GM12864 (cell line): ENCODE data around the gene ASCC2.
"Not testable (repeated sequence)": the region's sequence is repeated elsewhere in the genome, so short reads cannot be mapped to it uniquely, and the experiment has no call there.

Experiments
- DNase-seq: peaks from one replicate; pipeline ENCODE4 v3.0.0-alpha.2; 2011; ENCODE audit warnings: low read depth
- H3K4me3 ChIP-seq: 2 replicates; pipeline ENCODE4 v1.5.1; 2011; ENCODE audit warnings: mild to moderate bottlenecking, low read depth, low read length, control low read depth
- TF ChIP-seq, protein P1 (sequence below): IDR thresholded peaks from 2 replicates; pipeline ENCODE4 v1.5.1; 2011; ENCODE audit warnings: low read depth, mild to moderate bottlenecking, moderate library complexity, low read length, control low read depth, inconsistent platforms; ENCODE audit errors: missing control alignments

Gene ASCC2

DNA sequence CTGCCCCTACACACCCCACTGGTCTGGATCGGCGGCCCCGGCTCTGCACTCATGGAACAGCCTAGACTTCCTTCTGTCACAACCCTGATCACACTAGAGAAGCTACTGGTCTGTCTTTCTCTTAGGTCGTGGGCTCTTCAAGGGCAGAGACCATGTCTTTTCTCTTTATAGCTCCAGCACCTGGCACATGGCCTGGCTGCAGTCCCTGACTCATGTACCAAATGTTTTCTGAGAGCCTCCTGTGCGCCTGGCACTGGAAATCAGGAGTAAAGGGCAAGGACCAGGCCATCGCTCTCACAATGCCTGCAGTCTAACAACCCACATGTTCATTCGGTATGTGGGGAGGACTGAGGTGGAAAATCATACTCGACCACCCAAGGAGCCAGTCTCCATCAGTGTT lies 7.5 kb downstream of the ASCC2 start:
- TF ChIP-seq, protein P1, sequence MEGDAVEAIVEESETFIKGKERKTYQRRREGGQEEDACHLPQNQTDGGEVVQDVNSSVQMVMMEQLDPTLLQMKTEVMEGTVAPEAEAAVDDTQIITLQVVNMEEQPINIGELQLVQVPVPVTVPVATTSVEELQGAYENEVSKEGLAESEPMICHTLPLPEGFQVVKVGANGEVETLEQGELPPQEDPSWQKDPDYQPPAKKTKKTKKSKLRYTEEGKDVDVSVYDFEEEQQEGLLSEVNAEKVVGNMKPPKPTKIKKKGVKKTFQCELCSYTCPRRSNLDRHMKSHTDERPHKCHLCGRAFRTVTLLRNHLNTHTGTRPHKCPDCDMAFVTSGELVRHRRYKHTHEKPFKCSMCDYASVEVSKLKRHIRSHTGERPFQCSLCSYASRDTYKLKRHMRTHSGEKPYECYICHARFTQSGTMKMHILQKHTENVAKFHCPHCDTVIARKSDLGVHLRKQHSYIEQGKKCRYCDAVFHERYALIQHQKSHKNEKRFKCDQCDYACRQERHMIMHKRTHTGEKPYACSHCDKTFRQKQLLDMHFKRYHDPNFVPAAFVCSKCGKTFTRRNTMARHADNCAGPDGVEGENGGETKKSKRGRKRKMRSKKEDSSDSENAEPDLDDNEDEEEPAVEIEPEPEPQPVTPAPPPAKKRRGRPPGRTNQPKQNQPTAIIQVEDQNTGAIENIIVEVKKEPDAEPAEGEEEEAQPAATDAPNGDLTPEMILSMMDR = no peak
- no peak overlapping the region for H3K4me3 ChIP-seq
- DNase-seq = no peak

- not testable (repeated sequence) for DNase-seq, H3K4me3 ChIP-seq
Measured at GRCh38 chr22:29827726-29828125, 10.3 kb downstream of the ASCC2 start.

GRCh38 chr22:29827091-29827490 lies 11.0 kb downstream of the ASCC2 start:
- H3K4me3 ChIP-seq = no peak overlapping the region
- TF ChIP-seq, protein P1 = no peak
- DNase-seq = no peak

GRCh38 chr22:29825578-29825977 lies 12.5 kb downstream of the ASCC2 start:
- H3K4me3 ChIP-seq = no peak overlapping the region
- TF ChIP-seq, protein P1 = no peak
- no peak for DNase-seq

DNA sequence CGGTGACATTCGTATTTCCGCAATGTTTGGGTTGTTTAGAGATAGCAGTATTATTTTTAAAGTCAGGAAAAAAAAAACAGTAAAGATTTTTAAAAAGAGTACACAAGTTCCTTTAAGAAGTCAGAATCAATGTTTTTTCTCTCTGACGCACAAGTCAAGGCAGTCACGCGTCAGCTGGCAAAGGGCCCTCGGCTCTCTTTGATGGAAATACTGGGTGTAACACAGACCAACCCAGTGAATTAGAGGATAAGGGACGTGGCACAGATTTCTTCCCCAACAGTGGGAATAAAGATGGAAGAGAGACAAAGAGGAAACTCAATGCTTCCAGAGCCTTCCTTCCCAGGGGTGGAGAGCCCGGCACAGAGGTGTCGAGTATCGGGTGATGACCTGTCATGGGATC lies 13.4 kb downstream of the ASCC2 start:
- TF ChIP-seq, protein P1 = no peak
- H3K4me3 ChIP-seq = no peak overlapping the region
- no peak for DNase-seq

DNA sequence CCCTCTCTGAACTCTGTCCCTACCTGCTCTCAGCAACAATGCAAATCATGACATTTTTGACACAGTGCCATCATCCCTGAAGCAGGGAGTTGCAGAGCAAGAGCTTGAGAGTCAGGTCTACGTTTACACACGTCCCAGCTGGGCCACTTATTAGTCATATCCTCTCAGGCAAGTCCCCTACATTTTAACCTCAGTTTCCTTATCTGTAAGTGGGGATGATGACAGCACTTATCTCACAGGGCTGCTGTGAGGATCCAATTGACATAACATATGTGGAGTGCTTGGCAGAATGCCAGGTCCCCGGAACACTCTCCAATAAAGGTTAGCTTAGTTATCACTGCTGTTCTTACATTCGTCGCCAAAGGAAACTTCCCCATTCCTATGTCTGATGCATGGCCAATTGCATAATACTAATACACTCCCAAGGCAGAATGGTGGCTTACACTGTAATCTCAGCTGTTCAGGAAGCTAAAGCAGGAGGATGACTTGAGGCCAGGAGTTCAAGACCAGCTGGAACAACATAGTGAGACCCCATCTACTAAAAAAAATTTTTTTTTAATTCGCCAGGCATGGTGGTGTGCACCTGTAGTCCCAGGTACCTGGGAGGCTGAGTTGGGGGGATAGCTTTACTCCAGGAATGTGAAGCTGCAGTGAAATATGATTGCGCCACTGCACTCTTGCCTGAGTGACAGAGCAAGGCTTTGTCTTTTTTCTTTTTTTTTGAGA lies 16.6 kb downstream of the ASCC2 start:
- TF ChIP-seq, protein P1 = peak; percentile 13
- peak; percentile 74 for DNase-seq
- H3K4me3 ChIP-seq = no peak overlapping the region

GRCh38 chr22:29820961-29821290 lies 17.1 kb downstream of the ASCC2 start:
- H3K4me3 ChIP-seq = no peak overlapping the region
- DNase-seq = no peak
- TF ChIP-seq, protein P1 = no peak
